ENCODE results near the gene SLC36A2.

The SLC36A2 gene

GRCh38 chr5:151347369-151347768 is at the start of gene SLC36A2:
Gene SLC36A2 (minus strand): TSS chr5:151347559. CDS start chr5:151347460, 99 bp downstream.
- no peak for DNase-seq

- no peak for DNase-seq
Observed at GRCh38 chr5:151388960-151389359, 41.6 kb upstream of the SLC36A2 start.

- DNase-seq = peak; percentile 65
Observed at GRCh38 chr5:151384106-151384505, 36.7 kb upstream of the SLC36A2 start.

- DNase-seq = no peak
Observed at GRCh38 chr5:151383011-151383410, 35.7 kb upstream of the SLC36A2 start.

- DNase-seq = no peak
Observed at GRCh38 chr5:151382576-151382975, 35.2 kb upstream of the SLC36A2 start.

- DNase-seq = no peak
Observed at GRCh38 chr5:151381899-151382298, 34.5 kb upstream of the SLC36A2 start.

- no peak for DNase-seq
Observed at GRCh38 chr5:151378616-151379015, 31.3 kb upstream of the SLC36A2 start.

- no peak for DNase-seq
Observed at GRCh38 chr5:151374539-151374938, 27.2 kb upstream of the SLC36A2 start.

GRCh38 chr5:151367038-151367437 is 19.7 kb upstream of the SLC36A2 start:
- peak; percentile 10 for DNase-seq

GRCh38 chr5:151363673-151364072 is 16.3 kb upstream of the SLC36A2 start:
- DNase-seq = no peak

GRCh38 chr5:151362970-151363369 is 15.6 kb upstream of the SLC36A2 start:
- no peak for DNase-seq

GRCh38 chr5:151359391-151359790 is 12.0 kb upstream of the SLC36A2 start:
- no peak for DNase-seq

- DNase-seq = no peak
Observed at GRCh38 chr5:151357792-151358191, 10.4 kb upstream of the SLC36A2 start.

- no peak for DNase-seq
Observed at GRCh38 chr5:151357097-151357496, 9.7 kb upstream of the SLC36A2 start.

- DNase-seq = no peak
Observed at GRCh38 chr5:151351671-151352070, 4.3 kb upstream of the SLC36A2 start.

GRCh38 chr5:151348789-151349188 is 1.4 kb upstream of the SLC36A2 start:
- no peak for DNase-seq

- no peak for DNase-seq
Observed at GRCh38 chr5:151345808-151346478, 1.4 kb downstream of the SLC36A2 start.

- no peak for DNase-seq
Observed at GRCh38 chr5:151345187-151345807, 2.1 kb downstream of the SLC36A2 start.

GRCh38 chr5:151344088-151344487 is 3.3 kb downstream of the SLC36A2 start:
- DNase-seq = no peak

- no peak for DNase-seq
Observed at GRCh38 chr5:151340004-151340403, 7.4 kb downstream of the SLC36A2 start.

- DNase-seq = no peak
Observed at GRCh38 chr5:151338734-151339133, 8.6 kb downstream of the SLC36A2 start.

- DNase-seq = no peak
Observed at GRCh38 chr5:151332857-151333256, 14.5 kb downstream of the SLC36A2 start.

GRCh38 chr5:151328734-151329133 is 18.6 kb downstream of the SLC36A2 start:
- no peak for DNase-seq

GRCh38 chr5:151327585-151327984 is 19.8 kb downstream of the SLC36A2 start:
- DNase-seq = no peak

GRCh38 chr5:151326266-151326665 is 21.1 kb downstream of the SLC36A2 start:
- DNase-seq = no peak
